ENCODE data around the gene TAPBPL.
"Not testable (repeated sequence)": the region's sequence is repeated elsewhere in the genome, so short reads cannot be mapped to it uniquely, and the experiment has no call there.

TAPBPL gene

GRCh38 chr12:6472491-6472890 lies 20.6 kb downstream of the TAPBPL start:
- TF ChIP-seq, protein P1, sequence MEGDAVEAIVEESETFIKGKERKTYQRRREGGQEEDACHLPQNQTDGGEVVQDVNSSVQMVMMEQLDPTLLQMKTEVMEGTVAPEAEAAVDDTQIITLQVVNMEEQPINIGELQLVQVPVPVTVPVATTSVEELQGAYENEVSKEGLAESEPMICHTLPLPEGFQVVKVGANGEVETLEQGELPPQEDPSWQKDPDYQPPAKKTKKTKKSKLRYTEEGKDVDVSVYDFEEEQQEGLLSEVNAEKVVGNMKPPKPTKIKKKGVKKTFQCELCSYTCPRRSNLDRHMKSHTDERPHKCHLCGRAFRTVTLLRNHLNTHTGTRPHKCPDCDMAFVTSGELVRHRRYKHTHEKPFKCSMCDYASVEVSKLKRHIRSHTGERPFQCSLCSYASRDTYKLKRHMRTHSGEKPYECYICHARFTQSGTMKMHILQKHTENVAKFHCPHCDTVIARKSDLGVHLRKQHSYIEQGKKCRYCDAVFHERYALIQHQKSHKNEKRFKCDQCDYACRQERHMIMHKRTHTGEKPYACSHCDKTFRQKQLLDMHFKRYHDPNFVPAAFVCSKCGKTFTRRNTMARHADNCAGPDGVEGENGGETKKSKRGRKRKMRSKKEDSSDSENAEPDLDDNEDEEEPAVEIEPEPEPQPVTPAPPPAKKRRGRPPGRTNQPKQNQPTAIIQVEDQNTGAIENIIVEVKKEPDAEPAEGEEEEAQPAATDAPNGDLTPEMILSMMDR (IDR thresholded peaks at IDR 0.05; ENCODE audit: unreplicated experiment in 3 of 3): no peak
- H3K4me1 Mint-ChIP-seq: peaks cover 26% of the 10 kb centered on the region
- H3K4me3 Mint-ChIP-seq: peak overlapping the region; percentile 53 to 69 (median 62)
- no peaks in the 10 kb centered on the region for H3K36me3 Mint-ChIP-seq (ENCODE audit: low read depth)
- peaks cover 3% of the 10 kb centered on the region for H3K9me3 Mint-ChIP-seq
- H3K27ac Mint-ChIP-seq: no peak overlapping the region
- peaks cover 14% of the 10 kb centered on the region for H3K27me3 Mint-ChIP-seq (ENCODE audit: low read depth)

- not testable (repeated sequence) for H3K4me3 Mint-ChIP-seq; H3K36me3 Mint-ChIP-seq (ENCODE audit: low read depth); H3K27ac Mint-ChIP-seq; H3K4me1 Mint-ChIP-seq; H3K9me3 Mint-ChIP-seq
- peaks cover 14% of the 10 kb centered on the region for H3K27me3 Mint-ChIP-seq (ENCODE audit: low read depth)
Measured at GRCh38 chr12:6475233-6475975, 23.6 kb downstream of the TAPBPL start.

DNA sequence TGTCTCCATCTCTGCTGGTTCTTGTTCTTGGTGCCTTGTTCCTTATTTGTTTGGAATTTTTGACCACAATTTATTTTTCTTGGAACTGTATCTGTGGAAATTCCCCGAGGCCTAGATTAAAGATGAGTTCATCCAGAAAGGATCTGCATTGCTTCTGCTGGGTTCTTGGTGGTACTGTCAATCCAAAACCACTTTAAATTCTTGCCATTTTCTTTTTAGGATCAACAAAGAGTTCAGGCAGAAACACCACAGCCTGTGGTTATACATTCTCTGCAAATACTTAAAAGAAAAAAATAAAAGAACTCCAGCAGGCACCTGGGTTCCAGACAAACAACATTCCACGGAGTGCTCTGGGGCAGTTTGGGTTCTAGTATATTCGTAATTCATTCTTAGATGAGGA lies 24.6 kb downstream of the TAPBPL start:
- H3K27me3 Mint-ChIP-seq (ENCODE audit: low read depth): peaks cover 8% of the 10 kb centered on the region
- peaks cover 3% of the 10 kb centered on the region for H3K9me3 Mint-ChIP-seq
- H3K27ac Mint-ChIP-seq: no peak overlapping the region
- no peaks in the 10 kb centered on the region for H3K4me1 Mint-ChIP-seq
- no peaks in the 10 kb centered on the region for H3K36me3 Mint-ChIP-seq (ENCODE audit: low read depth)
- H3K4me3 Mint-ChIP-seq: no peak overlapping the region
- TF ChIP-seq, protein P1 (IDR thresholded peaks at IDR 0.05; ENCODE audit: unreplicated experiment in 3 of 3): no peak

- H3K27me3 Mint-ChIP-seq (ENCODE audit: low read depth): peaks cover 13% of the 10 kb centered on the region
- H3K4me1 Mint-ChIP-seq; H3K27ac Mint-ChIP-seq; H3K9me3 Mint-ChIP-seq; H3K4me3 Mint-ChIP-seq; H3K36me3 Mint-ChIP-seq (ENCODE audit: low read depth): not testable (repeated sequence)
Measured at GRCh38 chr12:6477601-6478377, 25.9 kb downstream of the TAPBPL start.

DNA sequence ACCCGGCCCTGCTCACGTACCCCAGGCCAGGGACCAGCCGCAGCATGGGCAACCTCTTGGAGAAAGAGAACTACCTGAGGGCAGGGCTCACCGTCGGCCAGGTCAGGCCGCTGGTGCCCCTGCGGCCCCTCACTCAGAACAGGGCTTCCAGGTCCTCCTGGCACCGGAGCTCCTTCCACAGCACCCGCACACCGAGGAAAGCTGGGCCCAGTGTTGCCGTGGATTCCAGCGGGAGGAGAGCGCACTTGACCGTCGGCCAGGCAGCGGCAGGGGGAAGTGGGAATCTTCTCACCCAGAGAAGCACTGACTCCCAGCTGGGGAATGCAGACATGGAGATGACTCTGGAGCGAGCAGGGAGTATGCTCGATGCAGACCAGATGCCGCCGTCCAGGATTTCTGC lies 26.6 kb downstream of the TAPBPL start:
- H3K9me3 Mint-ChIP-seq: peaks cover 3% of the 10 kb centered on the region
- no peaks in the 10 kb centered on the region for H3K4me1 Mint-ChIP-seq
- TF ChIP-seq, protein P1 (IDR thresholded peaks at IDR 0.05; ENCODE audit: unreplicated experiment in 3 of 3): no peak

GRCh38 chr12:6488240-6488639 lies 36.4 kb downstream of the TAPBPL start:
- H3K27ac Mint-ChIP-seq: no peak overlapping the region
- H3K4me1 Mint-ChIP-seq: peaks cover 12% of the 10 kb centered on the region
- no peaks in the 10 kb centered on the region for H3K27me3 Mint-ChIP-seq (ENCODE audit: low read depth)
- no peaks in the 10 kb centered on the region for H3K9me3 Mint-ChIP-seq
- peaks cover 4% of the 10 kb centered on the region for H3K36me3 Mint-ChIP-seq (ENCODE audit: low read depth)
- TF ChIP-seq, protein P1 (IDR thresholded peaks at IDR 0.05; ENCODE audit: unreplicated experiment in 3 of 3): no peak
- H3K4me3 Mint-ChIP-seq: no peak overlapping the region

More for the DNA sequence above, 26.6 kb downstream of the TAPBPL start:
- Mint-ChIP-seq H3K36me3 (ENCODE audit: low read depth) (no peaks in the 10 kb centered on the region), H3K27ac (no peak overlapping the region), H3K27me3 (ENCODE audit: low read depth) (peaks cover 14% of the 10 kb centered on the region), H3K4me3 (no peak overlapping the region)
